SKM-1 treated with dmso at 0.1 percent for 144 hours (cell line): ENCODE measurements around the gene VAT1.
A peak's percentile ranks its signal among the peaks of the same experiment; 100 is the strongest.

Experiments
- DNase-seq: peaks from one replicate; lab custom pipeline; 2025; ENCODE audit not compliant: unreplicated experiment; lab: John Stamatoyannopoulos, UW

The VAT1 gene

DNA sequence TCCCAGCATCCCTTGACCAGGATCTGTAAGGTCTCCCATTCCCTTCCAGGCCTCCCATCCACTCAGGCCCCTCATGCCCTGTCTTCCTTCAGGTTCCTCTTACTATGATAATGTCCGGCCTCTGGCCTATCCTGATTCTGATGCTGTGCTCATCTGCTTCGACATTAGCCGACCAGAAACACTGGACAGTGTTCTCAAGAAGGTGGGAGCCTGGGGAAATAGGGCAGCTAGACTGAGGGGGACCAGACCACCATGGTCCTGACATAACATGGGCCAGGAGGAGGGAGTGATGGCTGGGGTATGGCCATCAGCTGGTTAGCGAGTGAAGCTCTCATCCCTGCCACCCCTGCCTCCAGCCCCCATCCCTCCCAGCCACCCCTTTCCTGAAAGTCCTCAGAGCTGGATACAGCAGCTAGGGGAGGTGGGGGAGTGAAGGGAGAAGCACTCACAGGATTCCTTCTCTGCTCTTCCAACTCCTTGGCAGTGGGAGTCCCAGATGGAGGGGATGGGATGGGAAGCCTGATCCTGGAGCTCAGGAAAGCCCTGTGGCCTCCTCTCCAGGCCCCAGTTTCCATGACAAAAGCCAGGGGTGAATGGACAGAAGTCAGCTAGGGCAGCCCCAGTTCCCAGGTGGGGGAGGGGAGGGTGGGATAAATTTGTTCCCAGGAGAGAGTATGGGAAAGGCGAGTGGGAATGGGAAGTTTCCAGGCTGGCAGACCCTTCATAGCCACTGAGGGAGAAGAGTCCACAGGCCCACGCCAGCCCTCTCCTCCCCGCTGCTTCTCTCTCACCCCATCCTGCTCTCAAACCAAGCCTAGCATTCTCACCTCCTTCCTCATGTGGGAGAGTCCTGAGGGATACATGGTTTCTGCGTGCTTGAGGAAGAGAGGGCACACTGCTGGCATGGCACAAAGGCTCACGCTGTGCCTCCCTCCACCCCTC is 5.2 kb upstream of the VAT1 start:
- DNase-seq: no peak

DNA sequence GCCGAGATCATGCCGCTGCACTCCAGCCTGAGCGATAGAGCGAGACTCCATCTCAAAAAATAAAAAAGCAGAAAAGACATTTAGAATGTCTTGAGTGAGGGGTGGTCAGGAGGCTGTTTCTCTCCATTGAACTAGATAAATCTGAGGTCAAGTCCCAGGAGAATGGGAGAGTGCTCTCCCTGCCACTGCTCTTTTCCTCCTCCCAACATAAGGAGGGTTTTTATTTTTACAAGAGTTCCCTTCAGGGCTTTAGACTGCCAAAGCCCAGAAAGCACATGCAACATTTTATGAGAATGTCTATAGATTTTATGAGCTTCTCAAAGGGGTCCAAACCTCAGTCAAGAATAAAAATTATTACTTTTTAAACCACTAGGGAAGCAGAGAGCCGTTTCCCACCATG is 4.4 kb upstream of the VAT1 start:
- DNase-seq: no peak

DNA sequence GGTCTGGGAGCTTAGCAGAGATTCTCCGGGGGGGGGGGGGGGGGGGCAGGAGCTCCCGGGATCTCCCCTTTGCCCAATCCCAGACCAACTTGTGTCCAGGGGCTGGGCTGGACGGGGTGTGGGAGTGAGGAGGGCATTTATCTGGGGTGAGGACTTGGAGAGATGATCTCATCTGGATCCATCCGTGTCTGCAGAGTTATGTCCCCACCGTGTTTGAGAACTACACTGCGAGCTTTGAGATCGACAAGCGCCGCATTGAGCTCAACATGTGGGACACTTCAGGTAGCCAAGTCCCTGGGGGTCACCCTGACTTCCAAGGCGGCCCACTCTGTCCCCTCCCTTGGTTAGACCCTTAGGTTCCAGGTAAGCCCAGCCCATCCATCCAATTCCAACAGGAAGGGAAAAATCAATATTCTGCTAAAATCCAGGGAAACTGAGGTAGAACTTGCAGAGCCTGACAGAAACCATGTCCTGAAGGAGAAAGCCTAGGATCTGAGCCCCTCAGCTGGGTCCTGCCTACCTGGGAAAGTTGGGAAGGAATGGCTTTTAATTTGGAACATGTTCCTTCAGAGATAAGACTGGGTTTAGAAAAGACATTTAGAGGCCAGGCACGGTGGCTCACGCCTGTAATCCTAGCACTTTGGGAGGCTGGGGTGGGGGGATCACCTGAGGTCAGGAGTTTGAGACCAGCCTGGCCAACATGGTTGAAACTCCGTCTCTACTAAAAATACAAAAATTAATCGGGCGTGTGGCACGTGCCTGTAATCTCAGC is 3.8 kb upstream of the VAT1 start:
- no peak for DNase-seq

DNA sequence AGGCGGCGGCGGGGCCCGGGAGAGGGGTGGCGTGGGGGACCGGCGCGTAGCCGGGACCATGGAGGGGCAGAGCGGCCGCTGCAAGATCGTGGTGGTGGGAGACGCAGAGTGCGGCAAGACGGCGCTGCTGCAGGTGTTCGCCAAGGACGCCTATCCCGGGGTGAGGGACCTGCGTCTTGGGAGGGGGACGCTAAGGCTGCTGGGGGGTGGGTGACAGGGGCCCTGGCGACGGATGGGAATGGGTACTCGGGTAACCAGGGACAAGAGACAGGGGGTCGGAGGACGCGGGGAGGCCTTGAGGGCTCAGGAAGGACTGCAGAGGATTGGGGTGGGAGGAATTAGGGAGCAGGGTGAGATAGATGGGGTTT is 3.1 kb upstream of the VAT1 start:
- DNase-seq: no peak

DNA sequence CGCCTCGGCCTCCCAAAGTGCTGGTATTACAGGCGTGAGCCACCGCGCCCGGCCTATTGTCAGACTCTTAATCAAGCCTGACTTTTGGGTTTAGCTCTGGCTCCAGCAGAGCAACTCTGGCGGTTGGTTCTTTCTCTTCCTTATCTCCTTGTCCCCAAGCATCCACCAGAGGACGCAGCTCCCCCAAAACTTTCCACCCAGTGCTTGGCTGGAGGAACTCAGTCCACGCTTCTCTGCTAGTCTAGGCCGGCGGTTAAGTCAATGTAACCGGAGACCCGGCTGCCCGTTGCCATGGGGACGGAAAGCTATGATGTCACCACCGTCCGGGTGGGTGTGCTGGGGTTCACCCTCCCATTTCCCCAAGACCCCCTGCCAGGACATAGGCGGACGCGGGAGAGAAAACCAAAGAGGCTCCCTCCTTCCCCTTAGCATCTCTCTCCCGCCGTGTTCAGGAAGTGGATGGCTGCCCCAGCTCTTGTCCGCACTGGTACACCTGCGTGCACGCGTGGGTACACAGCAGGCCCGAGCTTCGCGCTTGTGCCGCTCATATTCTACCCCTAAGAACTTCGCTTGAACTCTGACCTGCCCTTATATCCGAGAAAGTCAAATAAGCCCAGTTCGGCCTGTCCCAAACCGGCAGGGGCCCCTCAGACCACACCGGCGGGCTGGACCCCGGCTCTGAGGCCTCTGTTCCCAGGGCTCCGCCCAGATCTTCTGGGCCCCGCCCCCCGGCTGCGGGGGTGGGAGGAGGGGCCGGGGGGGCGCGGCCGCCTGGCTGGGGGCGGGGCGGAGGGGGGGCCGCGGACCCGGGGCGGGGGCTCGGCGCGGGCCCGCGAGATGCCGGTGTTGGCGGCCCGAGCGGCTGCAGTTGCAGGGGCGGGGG is 2.5 kb upstream of the VAT1 start, which contains the start of gene RND2:
TSS of gene RND2 (plus strand) at position 825 of the 883 bp plus-strand sequence. CDS start 117 bp downstream, outside the sequence.
- DNase-seq: peak; percentile 90

DNA sequence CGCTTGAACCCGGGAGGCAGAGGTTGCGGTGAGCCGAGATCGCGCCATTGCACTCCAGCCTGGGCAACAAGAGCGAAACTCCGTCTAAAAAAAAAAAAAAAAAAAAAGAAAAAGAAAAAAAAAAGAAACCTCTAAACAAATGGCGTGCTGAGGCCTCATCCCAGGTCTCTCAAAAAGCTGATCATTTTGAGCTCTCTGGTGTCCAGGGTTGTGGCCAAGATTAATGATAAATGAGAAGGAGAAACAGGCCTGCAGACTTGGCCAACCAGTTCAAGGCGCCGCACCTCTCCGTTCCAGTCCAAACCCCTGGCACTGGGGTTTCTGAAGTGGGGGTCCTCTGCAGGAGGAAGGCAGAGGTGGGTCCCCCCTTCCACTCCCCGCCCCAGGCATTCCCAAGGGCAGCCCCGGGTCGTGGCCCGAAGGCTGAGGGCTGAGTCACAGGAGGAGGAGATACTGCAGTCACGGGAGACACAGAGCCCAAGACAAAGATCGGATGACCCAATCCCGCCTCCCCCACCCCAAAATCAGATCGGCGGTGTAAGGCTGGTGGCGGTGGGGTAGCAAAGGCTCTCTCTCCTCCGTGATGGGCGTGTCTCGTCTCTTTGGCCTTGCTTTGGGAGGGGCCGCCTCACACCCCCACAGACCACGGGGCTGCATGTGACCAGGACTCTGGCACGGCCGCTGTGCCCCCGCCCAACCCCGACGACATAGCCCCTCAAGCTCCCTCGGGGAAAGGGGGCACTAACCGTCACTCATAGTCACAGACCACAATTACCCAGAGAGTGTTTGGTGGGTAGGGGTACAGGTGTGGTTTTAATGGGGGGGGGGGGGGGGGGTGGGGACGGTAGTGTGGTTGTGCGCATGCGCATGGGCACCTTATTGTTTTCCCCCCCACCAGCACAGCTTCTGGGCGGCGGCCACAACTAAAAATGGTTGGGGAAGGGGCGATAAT is 1.1 kb downstream of the VAT1 start:
- DNase-seq: peak; percentile 33

DNA sequence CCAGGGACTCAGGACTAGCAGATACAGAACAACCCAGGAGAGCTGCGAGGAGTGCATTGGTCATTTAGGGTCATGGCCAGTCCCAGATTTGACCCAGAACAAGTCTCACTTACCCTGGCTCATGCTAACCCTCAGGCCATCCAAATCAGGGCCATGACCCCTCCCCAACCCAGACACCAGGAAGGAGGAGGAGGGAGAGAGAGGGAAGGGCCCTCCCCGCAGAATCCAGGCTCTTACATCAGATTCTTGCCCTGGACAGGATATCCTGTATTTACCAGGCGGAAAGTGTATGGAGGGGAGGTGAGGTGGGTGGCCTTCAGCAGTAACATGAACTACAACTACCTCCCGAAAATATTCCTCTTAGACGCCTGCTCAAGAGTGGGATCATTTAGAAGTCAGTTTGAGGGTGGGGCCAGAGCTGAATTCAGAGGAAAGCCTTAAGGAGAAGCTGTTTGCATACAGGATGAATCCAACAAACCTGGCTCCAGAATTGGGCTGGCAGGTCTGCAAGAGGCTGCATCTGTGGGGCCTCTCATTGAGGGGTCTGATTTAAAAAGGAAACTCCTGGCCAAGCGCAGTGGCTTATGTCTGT is 2.1 kb downstream of the VAT1 start:
- DNase-seq: peak; percentile 38

DNA sequence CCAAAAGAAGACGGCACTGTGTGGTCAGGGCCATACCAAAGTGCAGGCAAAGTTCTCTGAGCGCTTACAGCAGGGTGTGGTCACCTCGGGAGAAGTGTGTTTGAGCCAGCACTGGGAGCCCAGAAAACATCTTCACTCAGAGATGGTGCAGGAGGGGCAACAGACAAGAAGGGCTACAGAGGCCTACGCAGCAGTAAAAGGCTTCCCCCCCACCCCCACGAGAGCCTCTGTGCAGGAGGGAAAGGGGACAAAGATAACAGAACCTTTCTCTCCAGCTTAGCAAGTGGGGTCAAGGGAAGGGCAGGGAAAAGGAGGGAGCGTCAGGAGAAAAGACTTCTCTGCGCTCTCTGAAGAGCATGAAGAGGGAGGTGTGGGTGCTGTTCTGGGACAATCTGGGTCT is 2.8 kb downstream of the VAT1 start:
- no peak for DNase-seq

DNA sequence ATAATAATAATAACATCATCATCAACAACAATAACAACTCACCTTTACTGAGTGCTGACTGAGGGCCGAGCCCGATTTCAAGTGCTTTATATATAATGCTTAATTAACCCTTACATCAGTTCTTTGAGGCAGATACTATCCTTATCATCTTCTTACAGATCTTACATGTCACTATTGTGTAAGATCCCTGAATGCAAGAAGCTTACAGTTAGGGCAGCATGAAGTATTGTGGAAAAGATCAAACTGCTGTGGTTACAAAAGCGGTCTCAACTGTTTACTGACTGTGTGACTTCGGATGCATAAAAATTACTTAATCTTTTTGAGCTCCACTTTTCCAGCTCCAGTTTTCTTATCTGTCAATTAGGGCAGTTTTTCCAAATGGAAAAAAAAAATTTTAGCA is 3.3 kb downstream of the VAT1 start:
- peak; percentile 77 for DNase-seq

DNA sequence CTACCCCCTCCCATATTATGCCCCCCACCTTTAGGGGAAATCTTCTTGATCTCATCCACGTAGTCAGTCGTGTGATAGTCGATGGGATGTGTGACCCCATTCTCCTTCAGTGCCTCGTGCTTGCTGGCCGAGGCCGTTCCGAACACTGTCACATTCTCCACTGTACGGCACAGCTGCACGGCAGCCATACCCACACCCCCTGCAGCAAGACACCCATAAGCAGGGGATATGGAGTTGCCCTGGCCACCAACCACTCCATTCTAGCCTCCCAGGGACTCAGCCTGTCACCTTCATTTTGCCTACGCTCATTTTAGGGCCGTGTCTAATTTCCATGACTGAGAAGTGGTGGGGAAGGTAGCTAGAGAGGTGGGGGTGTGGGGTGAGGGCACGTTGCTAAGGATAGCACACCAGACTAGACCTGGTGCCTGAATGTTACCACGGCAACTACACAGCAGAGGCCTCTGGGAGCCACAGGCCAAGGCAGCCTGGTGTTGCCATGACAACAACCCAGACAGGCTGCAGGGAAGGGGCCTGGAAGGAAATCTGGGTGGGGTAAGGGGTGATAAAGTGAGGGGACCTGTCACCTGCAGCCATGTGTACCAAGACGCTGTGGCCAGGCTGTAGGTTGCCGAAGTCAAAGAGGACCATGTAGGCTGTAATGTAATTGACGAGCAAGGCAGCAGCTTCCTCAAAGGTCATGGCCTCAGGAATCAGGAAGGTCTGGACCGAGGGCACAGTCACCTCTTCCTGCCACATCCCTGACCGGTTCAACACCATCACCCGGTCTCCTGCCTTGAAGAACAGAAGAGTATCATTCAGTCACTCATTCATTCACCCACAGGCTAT is 4.0 kb downstream of the VAT1 start:
- DNase-seq: peak; percentile 75

DNA sequence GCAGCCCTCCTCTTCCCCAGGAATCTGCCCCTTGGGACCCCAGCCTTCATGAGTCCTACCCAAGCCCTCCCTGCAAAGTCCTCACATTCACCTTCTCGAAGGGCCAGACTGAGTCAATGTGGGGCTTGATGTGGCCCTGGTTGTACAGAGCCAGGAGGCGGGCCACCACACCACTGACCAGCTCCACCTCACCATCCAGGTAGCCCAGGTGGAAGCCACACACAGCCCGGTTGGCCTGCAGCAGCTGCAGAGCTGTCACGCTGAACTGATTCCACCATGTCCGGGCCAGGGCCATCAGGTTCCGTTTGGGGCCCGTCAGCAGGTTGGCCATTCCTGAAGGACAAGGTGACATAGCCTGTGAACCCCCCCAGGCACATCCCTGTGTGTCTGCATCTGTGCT is 6.0 kb downstream of the VAT1 start:
- no peak for DNase-seq

DNA sequence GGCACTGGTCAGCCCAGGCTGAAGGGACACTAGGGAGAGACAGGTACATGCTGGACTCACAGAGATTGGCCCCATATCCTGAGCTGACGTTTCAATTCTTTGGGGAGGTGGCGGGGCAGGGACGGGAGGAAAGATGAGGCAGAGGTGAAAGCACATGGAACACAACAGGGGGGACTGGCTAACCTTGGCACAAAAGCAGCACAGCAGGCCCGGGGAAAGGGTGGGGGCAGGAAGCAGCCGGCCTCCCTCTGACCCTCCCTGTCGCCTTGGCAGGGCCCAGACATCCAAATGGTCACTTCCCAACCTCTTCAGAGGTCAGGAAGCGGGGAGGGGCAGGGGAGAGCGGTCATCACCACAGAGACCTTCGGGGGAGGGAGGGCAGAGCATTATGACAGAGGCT is 6.6 kb downstream of the VAT1 start:
- DNase-seq: no peak

DNA sequence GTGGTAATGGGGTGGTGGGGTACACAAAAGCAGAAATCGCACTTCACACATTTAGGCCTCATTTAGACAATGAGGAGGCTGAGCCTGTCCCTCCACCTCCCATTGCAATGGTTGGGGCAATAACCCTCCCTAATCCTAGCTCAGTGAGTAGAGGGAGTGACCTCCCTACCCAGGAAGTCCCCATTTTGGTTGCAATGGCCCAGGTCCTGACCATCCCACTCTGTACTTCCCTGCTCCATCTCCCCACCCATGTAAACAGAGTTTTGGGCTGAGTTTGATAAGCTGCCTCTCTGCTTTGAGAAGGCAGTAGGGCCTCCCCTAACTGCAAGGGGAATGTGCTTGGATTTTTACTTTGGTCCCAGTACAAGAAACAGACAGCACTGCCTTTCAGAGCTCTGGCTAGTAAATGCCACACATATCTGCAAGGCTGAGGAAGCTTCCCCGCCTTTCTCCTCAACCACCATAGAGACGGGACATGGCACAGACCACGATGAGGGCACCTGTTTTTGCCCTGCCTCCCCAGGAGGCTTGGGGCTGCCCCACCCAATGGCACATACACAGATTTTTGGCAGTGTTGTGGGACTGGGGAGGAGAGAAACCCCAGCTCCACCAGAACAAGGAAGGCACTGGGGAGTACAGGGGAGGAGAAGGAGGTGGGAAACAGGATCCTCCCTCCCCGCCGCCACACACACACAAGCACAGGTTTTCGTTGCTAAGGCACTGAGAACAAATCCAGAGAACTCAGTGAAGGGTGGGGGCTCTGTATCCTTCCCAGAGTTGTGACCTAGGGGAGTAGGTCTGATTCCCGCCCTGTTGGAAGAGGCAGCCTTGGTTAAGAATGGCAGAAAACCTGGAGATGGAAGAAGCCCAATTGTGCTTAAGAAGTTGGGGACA is 7.3 kb downstream of the VAT1 start:
- DNase-seq: no peak

DNA sequence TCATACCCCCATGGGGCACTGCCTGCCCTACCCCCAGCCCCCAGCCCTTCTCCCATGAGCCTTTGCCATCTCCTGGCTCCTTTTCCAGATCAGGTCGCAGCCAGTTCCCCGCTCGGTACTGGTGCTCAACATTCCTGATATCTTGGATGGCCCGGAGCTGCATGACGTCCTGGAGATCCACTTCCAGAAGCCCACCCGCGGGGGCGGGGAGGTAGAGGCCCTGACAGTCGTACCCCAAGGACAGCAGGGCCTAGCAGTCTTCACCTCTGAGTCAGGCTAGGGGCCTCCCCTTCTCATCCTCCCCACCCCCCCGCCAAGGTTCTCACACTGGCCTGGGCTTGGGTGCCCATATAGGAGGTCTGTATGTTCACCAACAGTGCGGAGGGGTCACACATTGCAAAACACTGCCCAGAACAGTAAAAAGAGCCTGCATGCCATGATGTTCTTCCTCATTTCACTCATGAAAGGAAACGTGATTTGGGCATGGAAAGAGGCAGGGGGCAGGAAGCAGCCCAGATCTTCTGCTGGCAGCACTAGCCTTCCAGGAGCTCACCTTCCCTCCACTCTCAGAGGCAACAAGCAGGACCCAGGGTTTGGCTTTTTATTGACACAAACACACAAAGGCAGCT is 8.1 kb downstream of the VAT1 start:
- DNase-seq: no peak

DNA sequence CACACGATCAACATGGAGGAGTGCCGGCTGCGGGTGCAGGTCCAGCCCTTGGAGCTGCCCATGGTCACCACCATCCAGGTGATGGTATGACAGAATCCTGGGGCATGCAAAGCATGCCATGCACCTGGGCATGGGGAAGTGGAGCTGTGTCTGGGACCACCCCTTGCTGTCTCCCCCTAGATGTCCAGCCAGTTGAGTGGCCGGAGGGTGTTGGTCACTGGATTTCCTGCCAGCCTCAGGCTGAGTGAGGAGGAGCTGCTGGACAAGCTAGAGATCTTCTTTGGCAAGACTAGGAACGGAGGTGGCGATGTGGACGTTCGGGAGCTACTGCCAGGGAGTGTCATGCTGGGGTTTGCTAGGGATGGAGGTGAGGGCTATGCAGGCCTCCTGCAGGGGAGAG is 8.9 kb downstream of the VAT1 start:
- no peak for DNase-seq

DNA sequence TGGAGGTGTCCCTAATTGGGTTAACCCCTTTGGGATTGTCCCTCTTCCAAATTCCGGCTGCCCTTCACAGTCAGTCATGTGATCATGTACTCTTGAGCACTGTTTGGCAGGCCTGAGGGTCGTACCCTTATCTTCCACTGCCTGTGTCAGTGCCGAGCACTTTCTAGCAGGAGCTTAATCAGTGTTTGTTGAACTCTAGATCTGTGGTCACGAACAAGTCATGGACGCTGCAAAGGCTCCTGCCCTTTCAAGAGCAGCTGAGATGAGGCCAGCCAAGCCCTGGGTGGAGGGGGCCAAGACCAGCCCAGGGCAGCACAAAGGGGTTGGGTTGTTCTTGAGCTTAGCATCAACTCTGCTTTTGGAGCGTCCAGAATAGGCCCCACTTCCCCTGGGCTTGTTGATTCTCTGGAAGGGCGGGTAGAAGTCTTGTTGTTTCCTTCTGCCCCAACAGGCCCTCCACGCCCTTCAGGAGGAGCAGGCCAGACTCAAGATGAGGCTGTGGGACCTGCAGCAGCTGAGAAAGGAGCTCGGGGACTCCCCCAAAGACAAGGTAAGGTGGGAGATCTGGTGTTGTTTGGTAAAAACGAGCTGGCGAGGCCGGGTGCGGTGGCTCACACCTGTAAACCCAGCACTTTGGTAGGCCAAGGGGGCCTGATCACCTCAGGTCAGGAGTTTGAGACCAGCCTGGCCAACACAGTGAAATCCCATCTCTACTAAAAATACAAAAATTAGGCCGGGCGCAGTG is 10.3 kb downstream of the VAT1 start:
- no peak for DNase-seq
